GM12891 (cell line): ENCODE results near the gene GARS1.
A peak's percentile ranks its signal among the peaks of the same experiment; 100 is the strongest.

Experiments used
- DNase-seq: peaks from one replicate; pipeline ENCODE4 v3.0.0; 2011; ENCODE audit warnings: low spot score; ENCODE audit not compliant: insufficient read length
- FAIRE-seq: peaks from 2 replicates; lab custom pipeline; 2011; peaks lifted over from hg19 to GRCh38; lab: Jason Lieb, UNC
- PAX5 ChIP-seq: IDR thresholded peaks from 2 replicates; pipeline ENCODE4 v1.6.1; 2011; ENCODE audit warnings: low read length, moderate library complexity, mild to moderate bottlenecking; ENCODE audit not compliant: insufficient read depth, severe bottlenecking
- POLR2A ChIP-seq: IDR thresholded peaks from 2 replicates; pipeline ENCODE4 v1.6.1; 2011; ENCODE audit warnings: low read depth, low read length, control low read depth
- POLR2AphosphoS5 ChIP-seq: IDR thresholded peaks from 2 replicates; pipeline ENCODE4 v1.6.1; 2011; ENCODE audit warnings: low read depth, low read length, control low read depth
- POU2F2 ChIP-seq: IDR thresholded peaks from 2 replicates; pipeline ENCODE4 v1.6.1; 2011; ENCODE audit warnings: low read depth, mild to moderate bottlenecking, control low read depth, low read length, moderate library complexity
- SPI1 ChIP-seq: IDR thresholded peaks from 2 replicates; pipeline ENCODE4 v1.6.1; 2011; ENCODE audit warnings: low read depth, low read length, control low read depth
- TAF1 ChIP-seq: IDR thresholded peaks from 2 replicates; pipeline ENCODE4 v1.6.1; 2011; ENCODE audit warnings: low read depth, low read length, control low read depth

Gene GARS1

DNA sequence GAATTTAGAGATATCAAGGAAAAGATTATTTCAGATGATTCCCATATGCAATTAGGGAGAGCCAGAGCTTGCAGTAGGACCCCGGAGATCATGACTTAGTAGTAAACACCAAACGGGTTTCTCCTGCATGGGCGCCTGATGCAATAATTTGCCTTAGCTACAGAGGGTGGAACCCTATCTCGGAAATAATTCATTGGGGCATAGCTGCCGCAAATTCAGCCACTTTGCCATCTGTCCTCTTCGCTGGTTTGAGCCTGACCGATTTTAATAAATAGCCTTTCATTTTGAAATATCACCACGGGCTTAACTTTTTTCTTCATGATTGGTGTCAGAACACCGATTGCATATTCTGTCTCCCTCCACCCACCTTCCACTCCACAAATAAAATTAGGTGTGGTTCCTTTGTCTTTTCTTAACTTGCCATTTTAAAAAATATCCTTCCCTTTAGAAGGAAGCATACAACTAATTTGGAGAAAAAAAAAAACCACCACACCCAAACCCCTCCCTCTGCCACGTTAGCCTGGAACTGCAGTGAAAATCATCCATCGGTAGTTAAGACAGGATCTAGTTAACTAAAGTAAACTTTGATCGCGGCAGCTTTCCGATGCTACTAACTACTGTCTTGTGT, 1.4 kb downstream of the GARS1 start:
- no peak for TF ChIP-seq POLR2A
- TF ChIP-seq TAF1, result no peak
- no peak for TF ChIP-seq POU2F2
- TF ChIP-seq SPI1, result no peak
- no peak for TF ChIP-seq PAX5
- TF ChIP-seq POLR2AphosphoS5, result no peak
- no peak for DNase-seq
- no peak for FAIRE-seq

DNA sequence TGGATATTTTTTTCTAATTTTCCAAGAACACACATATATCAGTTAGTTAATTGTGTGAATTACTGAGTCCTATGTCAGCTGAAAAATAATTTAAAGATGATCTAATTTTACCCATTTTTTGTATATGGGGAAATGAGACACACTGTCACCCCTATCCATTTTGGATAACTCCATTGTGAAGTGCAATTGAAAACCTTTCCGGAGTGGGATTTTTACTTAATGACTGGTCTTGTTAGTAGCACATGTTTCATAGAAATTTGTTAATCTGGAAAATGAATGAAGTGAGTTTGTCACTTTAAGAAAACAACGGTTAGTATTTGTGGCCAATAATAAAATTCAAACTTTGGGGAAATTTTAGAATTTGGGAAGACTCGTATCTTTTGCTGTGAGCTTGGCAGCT, 2.0 kb downstream of the GARS1 start:
- TF ChIP-seq TAF1 (no peak), POLR2A (no peak), SPI1 (no peak), PAX5 (no peak)
- DNase-seq (no peak), FAIRE-seq (no peak)

DNA sequence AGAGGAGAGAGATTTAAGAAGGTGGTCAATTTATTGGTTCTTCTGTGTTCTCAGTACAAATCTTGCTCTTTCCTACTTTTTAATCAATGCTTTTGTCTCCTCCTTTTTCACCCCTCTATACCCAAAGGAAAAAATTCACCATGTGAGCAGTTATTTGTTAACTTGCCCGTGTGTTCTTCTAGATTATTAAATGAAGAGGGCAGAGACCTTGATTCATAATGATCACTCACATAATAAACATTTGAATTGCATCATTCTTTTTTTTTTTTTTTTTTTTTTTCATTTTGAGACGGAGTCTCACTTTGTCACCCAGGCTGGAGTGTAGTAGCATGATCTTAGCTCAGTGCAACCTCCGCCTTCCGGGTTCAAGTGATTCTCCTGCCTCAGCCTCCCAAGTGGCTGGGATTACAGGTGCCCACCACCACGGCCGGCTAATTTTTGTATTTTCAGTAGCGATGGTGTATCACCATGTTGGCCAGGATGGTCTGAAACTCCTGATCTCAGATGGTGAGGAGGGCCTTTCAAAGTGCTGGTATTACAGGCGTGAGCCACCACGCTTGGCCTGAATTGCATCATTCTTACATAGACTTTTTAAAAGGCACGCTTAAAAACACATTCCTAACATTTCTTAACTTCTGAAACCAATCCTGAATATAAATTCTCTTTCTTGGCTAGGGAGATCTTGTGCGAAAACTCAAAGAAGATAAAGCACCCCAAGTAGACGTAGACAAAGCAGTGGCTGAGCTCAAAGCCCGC, 3.6 kb downstream of the GARS1 start:
- no peak for FAIRE-seq
- no peak for DNase-seq
- TF ChIP-seq SPI1, result no peak
- TF ChIP-seq PAX5, result no peak
- TF ChIP-seq POU2F2, result no peak
- no peak for TF ChIP-seq TAF1
- no peak for TF ChIP-seq POLR2A
- no peak for TF ChIP-seq POLR2AphosphoS5

DNA sequence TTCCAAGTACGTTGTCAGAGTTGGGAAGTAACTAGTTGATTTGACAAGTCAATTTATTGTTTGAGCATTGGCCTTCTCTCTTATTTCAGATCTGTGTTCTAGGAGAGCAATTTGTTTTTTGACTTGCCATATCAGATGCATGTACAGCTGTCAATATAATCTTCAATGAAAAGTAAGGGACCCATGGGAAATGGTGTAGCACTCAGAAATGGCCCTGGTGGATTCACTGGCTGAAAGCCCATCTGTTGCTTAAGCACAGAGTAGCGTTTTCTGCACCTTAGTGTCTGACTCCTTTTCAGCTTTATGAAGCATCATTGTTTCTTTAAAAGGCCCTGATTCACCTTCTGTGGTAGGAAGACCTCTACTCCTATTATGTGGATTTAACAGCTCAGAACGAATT, 10.2 kb downstream of the GARS1 start:
- DNase-seq, result no peak
- TF ChIP-seq POLR2A (no peak), TAF1 (no peak), POLR2AphosphoS5 (no peak)
- peak; percentile 79 for FAIRE-seq

DNA sequence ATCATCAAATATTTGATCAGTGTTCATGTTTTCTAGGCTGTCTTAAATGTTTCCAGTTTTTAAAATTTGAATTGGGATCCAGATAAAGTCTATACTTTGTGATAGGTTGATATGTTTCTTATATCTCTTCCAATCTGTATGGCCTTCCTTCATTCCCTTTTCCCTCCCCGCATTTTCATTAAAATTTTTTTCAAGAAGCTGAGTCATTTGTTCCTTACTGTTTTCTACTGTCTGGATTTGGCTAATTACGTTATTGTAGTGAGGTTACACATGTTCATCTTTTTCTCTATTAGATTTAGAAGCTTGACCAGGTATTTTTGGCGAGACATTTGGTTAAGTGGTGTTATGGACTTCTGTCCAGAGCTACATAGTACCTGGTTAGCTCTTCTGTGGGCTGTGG, 11.2 kb downstream of the GARS1 start:
- no peak for DNase-seq
- no peak for FAIRE-seq
- no peak for TF ChIP-seq SPI1
- TF ChIP-seq PAX5, result no peak
- TF ChIP-seq POLR2A, result no peak
- TF ChIP-seq POU2F2, result no peak
- no peak for TF ChIP-seq POLR2AphosphoS5
- TF ChIP-seq TAF1, result no peak

DNA sequence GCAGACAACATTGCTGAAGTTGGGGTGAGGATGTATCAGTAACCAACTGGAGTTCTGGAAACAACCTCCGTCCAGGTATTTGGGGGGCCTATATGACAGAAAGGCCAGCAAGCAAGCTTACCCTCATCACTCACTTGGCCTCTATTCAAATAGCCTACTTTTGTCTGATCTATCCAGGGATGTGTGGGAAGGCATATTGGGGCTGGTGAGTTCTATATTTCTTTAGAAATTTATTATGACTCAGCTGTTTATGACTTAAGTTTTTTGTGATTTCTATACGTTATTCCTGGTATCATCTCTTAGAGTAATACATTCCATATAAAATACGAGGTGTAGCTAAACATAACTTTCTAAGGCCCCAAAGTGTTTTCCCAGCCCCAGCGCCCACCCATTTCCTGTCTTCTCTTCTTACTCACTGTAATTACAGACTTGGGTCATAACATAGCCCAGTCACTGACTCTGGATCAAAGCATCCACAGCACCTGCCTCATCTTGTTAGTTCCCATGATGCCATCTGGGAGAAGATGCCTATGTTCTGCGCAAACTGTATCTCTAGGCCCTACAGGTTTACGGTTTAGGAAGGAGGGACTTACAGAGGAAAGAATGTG, 18.1 kb downstream of the GARS1 start:
- FAIRE-seq, result peak; percentile 50
- DNase-seq, result no peak
- TF ChIP-seq POU2F2 (no peak), POLR2AphosphoS5 (no peak), TAF1 (no peak), POLR2A (no peak), SPI1 (no peak), PAX5 (no peak)

DNA sequence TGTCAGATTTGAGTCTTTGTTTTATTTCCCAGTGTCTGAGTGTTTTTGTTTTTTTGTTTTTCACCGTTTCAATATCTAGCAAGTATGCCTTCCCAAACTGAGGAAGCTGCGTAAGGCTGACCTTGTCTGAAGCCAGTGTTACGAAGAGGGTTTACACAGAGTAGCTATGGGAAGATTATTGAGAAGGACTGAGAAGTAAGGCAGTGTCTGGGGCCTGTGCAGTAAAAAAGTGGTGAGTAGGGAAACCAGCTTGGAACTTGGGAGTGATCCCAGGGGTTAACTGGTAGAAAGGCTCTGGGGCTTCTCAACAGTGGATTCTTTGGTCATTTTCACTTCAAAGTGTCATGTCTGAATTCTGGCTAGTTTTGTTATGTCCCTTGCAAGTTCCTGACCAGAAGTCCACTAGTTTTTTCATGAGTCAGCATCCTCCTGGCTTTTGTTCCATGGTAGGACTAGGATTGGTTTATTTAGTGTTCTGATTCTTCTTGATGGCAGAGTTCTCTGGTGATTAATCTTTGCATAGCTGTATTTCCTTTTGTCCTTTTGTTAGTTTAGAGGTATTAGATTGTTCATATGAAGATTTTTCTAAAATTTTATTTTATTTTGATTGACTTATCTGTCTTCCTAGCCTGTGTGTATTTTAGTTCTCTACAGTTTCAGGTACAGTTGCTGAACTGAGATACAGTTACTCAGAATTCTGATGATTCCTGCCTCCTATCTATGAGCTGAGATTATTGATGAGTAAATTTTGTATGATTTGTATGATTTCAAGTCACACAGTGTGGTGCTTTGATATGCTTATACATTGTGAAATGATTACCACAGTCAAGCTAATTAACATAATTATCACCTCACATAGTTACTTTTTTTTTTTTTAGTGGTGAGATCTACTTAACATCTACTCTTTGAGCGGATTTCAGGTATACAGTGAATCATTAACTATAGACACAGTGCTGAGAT, 19.0 kb downstream of the GARS1 start:
- no peak for TF ChIP-seq POLR2AphosphoS5
- TF ChIP-seq TAF1, result no peak
- TF ChIP-seq PAX5, result no peak
- TF ChIP-seq SPI1, result no peak
- no peak for TF ChIP-seq POU2F2
- TF ChIP-seq POLR2A, result no peak
- DNase-seq (no peak), FAIRE-seq (no peak)

DNA sequence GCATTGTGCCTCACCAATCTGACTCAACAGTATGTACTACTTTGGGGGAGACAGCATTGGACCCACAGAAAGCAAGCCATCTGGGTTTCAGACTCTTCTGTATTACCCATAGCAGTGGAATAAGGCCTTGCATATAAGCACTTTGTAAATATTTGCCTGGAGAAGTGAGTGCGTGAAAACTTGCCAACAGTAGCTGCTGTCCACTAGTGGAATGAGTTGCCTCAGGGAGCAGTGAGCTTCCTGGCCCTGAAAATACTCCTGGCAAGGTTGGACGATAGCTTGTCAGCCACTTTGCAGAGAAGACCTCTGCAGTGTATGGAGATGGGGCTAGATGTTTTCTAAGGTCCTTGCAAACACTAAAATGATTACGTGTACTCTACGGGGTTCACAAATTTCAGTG, 21.6 kb downstream of the GARS1 start:
- FAIRE-seq (no peak), DNase-seq (no peak)
- TF ChIP-seq SPI1 (no peak), POLR2AphosphoS5 (no peak), TAF1 (no peak), POU2F2 (no peak), POLR2A (no peak), PAX5 (no peak)
